Caki2 (cell line): ENCODE data around the gene DENND1C. TPM values are rescaled to one million over a fixed set of nuclear protein-coding genes. Genes with fewer than 3 reads are reported as not detected.
"Not testable (repeated sequence)": the region's sequence is repeated elsewhere in the genome, so short reads cannot be mapped to it uniquely, and the experiment has no call there.

ENCODE experiments used
- DNase-seq: peaks from one replicate; pipeline ENCODE4 v3.0.0-alpha.2; 2015; ENCODE audit warnings: low read depth
- in situ Hi-C: cut with HindIII; loops from 2 replicates; pipeline ENCODE4 v1.10.0; 2016; ENCODE audit warnings: low sequenced_read_pairs, low pct_unique_long_range_greater_than_20kb, mixed read lengths
- total RNA-seq: library from RNA; depleted of rRNA; stranded (reverse); fragments of >200 nt; shearing (Covaris generic); gene quantifications from 2 replicates; pipeline ENCODE4 v1.2.3, GENCODE V29; 2014; ENCODE audit warnings: low replicate concordance

DENND1C gene
- total RNA-seq, 1 experiment from 2014 or later = not detected

GRCh38 chr19:6510618-6511017 is 29.0 kb upstream of the DENND1C start:
- in situ Hi-C loops = no loop called here

DNA sequence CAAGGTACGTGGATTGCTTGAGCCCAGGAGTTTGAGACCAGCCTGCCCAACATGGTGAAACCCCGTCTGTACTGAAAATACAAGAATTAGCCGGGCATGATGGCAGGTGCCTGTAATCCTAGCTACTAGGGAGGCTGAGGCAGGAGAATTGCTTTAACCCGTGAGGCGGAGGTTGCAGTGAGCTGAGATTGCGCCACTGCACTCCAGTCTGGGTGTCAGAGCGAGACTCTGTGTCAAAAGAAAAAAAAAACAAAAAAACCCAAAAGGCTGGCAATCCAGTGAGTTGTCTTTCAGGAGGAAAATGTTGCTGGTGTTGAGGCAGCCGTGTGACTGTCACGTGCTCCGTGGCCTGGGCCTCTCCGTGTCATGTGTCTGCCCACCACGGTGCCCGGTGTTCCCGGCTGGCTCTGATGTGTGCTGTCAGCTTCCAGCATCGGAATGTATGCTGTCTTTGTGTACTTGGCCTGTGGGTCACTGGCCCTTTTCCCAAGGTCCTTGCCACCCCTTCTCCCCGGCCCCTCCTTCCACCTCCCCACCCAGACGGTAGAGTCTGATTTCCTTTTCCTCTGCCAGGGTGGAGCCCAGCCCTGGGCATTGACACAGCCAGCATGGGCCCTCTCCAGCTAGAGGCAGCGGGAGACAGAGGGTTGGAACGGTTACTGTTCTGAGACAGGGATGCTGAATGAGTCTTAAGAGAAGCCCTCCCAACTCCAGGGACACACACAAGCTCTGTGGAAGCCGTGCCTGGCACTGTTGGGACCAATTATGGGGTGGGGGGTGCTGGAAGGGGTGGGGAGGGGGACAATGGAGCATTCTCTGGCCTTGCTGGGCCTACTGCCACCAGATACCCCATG is 27.8 kb upstream of the DENND1C start:
- in situ Hi-C loops = no loop called here

More at GRCh38 chr19:6510618-6511017, 29.0 kb upstream of the DENND1C start:
- no peak for DNase-seq

GRCh38 chr19:6508028-6508771 is 26.6 kb upstream of the DENND1C start:
- in situ Hi-C loops, DNase-seq: not testable (repeated sequence)

More for the DNA sequence above, 27.8 kb upstream of the DENND1C start:
- DNase-seq = no peak

DNA sequence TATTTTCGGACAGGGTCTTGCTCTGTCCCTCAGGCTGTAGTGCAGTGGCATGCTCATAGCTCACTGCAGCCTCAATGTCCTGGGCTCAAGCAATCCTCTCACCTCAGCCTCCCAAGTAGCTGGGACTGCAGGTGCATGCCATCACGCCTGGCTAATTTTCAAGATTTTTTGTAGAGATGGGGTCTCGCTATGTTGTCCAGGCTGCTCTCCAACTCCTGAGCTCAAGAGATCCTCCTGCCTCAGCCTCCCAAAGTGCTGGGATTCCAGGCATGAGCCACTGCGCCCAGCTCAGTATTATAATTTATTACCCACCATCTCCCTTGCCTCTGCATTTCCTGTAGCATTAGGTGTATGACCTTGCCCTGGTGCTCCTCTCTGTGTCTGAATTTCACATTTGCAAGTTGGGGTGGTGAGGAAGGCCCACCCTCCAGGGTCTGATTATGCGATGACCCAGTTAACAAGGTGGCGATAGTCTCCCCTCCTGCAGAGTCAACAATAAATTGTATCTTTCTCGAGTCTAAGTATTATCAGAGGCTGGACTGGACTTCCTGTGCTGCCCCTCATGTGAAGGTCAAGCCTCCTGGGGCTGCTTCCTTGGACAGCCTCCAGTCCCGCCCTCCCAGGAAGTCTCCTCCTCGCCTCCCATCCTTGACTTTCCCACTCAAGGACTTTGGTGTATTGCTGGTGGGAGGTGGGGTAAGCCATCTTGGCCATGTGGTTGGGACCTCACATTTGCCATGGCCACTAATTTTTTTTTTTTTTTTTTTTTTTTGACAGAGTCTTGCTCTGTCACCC is 22.0 kb upstream of the DENND1C start:
- in situ Hi-C loops = no loop called here
- no peak for DNase-seq

- no peak for DNase-seq
- in situ Hi-C loops = no loop called here
Measured at GRCh38 chr19:6501740-6502648, 20.4 kb upstream of the DENND1C start, which contains the start of gene TUBB4A. TSS of gene TUBB4A (minus strand) at chr19:6502309. CDS start at chr19:6502212, 97 bp downstream.

- in situ Hi-C loops = no loop called here
- DNase-seq = no peak
Measured at GRCh38 chr19:6500837-6501739, 19.5 kb upstream of the DENND1C start.

DNA sequence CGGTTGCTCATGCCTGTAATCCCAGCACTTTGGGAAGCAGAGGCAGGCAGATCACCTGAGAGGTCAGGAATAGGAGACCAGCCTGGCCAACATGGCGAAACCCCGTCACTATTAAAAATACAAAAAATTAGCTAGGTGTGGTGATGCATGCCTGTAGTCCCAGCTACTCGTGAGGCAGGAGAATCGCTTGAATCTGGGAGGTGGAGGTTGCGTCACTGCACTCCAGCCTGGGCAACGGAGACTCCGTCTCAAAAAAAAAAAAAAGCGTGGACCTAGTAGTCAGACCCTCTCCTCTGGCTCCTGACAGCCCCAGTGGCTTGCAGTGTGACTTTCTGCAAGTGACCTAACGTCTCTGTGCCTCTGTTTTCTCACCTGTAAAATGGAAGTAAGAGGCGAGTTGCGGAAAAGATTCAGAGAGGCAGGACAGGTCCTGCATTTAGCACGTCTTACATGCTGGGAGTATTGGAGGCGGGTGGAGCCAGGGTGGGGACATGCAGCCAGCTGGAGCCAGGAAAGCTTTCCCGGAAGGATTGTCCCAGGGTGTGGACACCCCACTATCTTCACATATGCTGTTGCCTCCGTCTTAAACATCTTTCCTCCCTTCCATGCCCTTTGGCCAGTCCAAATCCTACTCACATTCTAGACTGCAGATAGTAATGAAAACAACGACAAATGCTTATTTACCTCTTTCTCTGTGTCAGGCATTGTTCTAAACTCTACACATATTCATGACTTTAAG is 17.6 kb upstream of the DENND1C start:
- in situ Hi-C loops = no loop called here
- DNase-seq = no peak

DNA sequence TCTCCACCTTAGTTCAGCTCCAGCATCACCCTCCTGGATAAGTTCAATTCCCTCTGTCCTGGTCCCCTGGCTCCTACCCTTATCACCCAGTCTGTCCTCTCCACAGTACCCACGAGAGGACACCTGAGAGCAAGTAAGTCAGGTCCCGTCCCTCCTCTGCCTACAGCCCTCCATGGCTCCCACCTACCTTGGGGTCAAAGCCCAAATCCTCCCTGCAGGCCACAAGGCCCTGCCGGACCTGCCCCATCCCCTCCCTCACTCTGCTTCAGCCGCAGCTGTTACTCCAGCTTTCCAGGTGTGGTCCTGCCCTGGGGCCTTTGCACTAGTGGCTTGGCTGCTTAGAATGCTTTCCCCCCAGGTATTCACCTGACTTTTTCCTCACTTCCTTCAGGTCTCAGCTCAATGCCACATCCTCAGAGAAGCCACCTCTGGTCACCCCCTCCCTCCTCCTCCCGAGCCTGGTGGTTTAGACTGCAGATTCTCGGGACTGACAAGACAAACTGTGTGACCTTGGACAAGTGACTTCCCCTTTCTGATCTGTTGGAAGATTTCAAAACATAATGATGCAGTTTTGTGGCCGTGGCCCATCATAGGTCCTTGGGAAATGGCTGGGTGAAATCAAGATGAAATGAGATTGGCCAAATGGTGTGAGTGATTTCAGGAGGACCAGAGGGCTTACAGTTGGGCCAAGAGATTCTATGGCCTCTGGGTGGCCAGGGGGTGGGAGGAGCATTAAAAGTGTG is 16.9 kb upstream of the DENND1C start:
- in situ Hi-C loops = no loop called here
- no peak for DNase-seq

DNA sequence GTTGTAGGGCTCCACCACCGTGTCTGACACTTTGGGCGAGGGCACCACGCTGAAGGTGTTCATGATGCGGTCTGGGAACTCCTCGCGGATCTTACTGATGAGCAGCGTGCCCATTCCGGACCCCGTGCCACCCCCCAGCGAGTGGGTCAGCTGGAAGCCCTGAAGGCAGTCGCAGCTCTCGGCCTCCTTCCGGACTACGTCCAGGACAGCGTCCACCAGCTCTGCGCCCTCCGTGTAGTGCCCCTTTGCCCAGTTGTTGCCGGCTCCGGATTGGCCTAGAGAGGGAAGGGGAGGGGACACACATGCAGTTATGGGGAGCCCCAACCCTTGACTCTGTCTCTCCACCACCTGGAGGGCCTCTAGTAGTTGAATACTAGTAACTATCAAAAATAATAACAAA is 14.4 kb upstream of the DENND1C start:
- in situ Hi-C loops = no loop called here
- DNase-seq = no peak

DNA sequence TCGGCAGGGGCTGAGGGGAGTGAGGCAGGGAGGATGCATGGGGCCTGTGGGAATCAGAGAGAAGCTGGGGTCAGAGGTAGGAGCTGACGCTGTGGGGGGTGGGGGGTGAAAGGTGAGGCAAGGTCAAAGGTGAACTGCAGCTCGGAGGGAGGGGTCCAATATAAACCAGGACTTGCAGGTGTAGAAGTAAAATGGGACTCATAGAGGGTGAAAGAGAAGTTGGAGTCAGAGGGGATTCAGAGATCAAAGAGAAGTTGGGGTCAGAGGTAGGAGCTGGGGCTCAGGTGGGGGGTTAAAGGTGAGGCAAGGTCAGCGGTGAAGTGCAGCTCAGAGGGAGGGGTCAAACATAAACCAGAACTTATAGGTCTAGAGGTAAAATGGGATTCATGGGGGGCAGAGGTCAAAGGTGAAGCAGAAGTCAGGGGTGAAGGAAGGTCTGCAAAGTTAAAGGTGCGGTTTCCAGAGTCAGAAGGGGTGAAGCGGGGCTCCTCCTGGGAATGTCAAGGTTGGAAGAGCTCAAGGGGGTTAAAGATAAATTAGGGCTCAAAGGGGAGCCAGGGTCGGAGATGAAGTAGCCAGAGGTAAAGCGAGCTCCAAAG is 12.9 kb upstream of the DENND1C start:
- in situ Hi-C loops = no loop called here
- no peak for DNase-seq

DNA sequence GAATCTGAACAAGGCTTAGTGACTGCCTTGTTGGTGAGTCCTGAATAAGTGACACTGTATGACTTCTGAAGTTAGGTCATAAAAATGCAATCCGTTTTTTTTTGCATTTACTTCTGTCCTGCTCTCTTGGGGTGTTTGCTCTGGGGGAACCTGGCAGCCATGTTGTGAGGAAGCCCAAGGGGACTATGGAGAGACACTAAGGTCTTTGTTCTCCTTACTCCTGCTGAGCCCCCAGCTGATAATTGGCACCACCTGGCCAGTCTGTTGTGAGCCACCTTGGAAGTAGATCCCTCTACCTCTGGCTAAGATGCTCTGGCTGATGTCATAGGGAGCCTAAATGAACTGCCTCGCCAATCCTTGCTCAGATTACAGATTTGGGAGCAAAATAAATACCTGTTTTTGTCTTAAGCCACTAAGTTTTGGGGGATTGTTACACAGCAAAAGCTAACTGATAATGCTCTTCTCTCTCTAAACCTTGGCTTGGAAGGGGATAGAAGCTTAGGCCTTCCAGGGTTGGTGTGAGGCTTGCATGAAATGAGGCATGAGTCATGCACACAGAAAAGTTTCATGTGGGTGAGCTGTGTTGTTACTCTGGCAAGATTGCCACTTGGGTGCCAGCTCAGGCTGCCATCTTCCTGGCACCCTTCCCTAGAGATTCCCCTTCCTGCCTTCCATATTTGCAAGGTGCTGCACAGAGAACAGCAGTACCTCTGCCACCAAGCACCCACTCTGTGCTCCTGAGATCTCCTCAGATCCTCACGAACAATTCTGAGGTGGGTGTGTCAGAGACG is 10.4 kb upstream of the DENND1C start:
- in situ Hi-C loops = no loop called here
- no peak for DNase-seq

DNA sequence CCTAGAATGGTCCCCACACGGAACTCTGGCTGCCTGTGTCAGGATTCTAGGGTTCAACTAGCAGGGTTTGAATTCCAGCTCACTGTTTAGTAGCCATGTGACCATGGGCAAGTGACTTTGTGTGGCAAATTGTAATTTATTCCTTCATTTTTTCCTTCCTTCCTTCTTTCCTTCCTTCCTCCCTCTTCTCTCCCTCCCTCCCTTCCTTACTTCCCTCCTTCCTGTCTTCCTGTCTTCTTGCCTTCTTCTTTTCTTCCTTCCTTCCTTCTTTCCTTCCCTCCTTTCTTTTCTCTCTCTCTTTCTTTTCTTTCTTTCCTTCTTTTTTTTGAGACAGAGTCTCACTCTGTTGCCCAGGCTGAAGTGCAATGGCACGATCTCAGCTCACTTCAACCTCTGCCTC is 8.5 kb upstream of the DENND1C start:
- DNase-seq = no peak
- in situ Hi-C loops = no loop called here

DNA sequence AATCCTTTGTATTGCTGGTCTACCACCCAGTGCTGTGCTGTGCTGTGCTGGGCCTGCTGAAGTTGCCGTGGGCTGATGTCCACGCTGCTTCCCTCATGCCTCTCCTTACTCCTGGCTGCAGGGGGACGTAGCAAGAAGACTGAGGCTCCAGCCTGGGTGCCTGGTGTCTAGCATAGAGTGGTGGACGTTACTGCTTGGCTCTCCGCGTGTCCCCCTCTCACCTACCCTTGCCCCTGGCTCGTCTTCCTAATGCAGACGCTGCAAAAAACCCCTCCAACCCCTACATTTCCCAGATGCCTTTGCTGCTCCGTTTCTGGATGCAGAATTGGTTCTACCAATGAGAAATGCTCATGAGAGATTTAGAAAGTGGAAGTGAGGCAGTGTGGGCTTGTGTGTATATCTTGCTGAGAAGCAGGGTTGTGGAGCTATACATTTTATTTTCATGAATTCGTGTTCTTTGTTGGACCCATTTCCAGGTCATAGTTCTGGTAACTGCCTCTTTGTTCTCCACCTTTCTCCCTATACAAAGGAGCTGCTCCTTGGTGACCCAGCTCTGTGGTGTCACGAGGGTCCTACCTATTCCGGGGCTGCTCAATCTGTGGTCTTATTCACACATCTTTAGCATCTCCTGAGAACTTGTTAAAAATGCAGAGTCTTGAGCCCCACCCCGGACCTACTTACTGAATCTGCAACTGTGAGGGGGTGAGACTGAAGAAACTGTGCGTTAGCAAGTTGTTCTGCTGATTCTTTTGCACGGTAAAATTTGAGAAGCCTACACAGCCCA is 7.9 kb upstream of the DENND1C start:
- DNase-seq = no peak
- in situ Hi-C loops = no loop called here

DNA sequence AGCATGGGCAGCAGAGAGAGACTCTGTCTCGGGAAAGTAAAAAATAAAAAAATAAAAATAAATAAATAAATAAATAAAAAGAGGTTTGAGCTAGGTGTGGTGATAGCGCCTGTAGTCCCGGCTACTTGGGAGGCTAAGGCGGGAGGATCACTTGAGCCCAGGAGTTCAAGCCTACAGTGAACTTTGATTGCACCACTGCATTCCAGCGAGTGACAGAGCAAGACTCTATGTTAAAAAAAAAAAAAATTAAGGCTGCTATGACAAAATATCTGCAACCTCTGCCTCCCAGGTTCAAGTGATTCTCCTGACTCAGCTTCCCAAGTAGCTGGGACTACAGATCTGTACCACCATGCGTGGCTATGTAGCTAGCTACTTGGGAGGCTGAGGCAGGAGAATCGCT is 3.2 kb upstream of the DENND1C start:
- no peak for DNase-seq
- in situ Hi-C loops = no loop called here
